VCaP (cell line): ENCODE results near the gene CADM1.
A peak's percentile ranks its signal among the peaks of the same experiment; 100 is the strongest.

Source experiments
- H3K27ac ChIP-seq: fragments of 450-650 bp; 2 replicates; pipeline ENCODE4 v1.5.1; 2017
- CTCF ChIP-seq: fragments of 450-650 bp; conservative IDR thresholded peaks from 2 replicates; pipeline ENCODE4 v1.5.1; 2017; ENCODE audit warnings: mild to moderate bottlenecking, moderate library complexity

Gene CADM1

GRCh38 chr11:115455613-115456012 is 48.6 kb downstream of the CADM1 start:
- TF ChIP-seq CTCF, result no peak
- H3K27ac ChIP-seq, result no peak overlapping the region

GRCh38 chr11:115454525-115454924 is 49.7 kb downstream of the CADM1 start:
- no peak overlapping the region for H3K27ac ChIP-seq

DNA sequence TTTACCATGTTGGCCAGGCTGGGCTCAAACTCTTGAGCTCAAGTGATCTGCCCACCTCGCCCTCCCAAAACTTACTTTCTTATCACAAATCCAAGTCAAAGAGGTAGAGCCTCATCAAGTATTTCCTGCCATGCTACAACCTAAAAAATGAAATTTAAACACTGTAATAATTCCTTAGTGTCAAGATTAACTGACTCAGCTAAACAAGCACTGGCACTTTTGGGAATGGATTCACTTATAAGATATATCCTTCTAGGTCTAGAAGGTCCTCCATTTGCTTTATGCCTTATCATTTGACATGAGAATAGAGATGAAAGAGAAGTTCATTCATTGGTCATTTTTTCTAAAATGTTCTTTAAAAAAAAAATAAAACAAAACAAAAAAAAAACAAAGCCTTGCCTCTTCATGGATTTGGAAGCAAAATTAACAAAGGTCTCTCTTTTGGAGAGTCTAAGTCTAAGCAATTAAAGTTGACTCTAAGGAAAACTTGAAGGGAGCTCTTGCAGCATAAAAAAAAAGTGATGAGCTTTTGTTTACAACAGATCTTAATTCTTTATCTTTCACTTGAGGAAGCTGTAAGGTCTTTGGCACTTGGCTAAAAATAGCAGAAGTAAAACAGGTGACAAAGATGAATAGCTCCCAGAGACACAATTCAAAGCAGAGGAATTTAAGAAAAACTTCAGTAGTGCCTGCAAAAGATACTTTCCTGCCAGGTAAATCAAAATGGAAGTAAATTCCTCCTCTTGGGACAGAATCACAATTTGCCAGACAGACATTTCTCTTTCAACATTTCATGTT is 50.3 kb downstream of the CADM1 start:
- no peak for TF ChIP-seq CTCF
- H3K27ac ChIP-seq, result no peak overlapping the region

More at GRCh38 chr11:115454525-115454924, 49.7 kb downstream of the CADM1 start:
- no peak for TF ChIP-seq CTCF

DNA sequence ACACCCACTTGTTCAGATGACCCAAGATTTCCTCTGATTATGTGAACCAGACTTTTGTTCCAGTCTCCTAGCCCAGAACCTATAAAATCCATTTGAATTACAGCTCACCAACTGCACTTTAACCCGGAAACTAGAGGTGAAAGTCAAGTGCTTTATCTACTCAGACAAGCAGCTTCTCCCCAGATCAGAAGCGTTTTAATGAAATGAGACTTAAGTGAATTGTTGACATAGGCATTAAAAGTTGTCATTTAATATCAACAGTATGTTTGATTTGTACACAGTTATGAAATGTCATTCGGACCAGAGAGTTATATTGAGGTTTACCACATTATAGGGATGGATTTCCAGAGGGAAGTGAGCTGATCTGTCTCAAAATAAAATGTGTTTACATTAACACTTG is 52.0 kb downstream of the CADM1 start:
- no peak for TF ChIP-seq CTCF
- no peak overlapping the region for H3K27ac ChIP-seq

DNA sequence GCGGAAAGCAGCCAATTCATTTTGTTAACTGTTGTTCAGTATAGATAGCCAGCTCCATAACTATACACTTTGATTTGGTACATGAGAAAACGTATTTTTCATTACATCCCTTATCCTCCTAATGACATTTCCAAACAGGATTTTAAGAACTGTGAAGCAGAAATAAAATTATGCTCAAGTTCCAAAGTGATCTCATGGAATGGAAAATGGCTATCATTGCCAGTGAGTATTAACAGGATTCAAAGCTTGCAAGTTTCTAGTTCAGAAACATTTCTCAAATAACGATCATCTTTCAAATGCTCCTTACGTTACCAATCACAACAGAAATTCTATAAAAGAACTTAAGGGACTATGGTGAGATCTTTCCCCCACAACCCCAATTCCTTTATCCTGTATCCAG is 53.7 kb downstream of the CADM1 start:
- TF ChIP-seq CTCF, result no peak
- H3K27ac ChIP-seq, result no peak overlapping the region

DNA sequence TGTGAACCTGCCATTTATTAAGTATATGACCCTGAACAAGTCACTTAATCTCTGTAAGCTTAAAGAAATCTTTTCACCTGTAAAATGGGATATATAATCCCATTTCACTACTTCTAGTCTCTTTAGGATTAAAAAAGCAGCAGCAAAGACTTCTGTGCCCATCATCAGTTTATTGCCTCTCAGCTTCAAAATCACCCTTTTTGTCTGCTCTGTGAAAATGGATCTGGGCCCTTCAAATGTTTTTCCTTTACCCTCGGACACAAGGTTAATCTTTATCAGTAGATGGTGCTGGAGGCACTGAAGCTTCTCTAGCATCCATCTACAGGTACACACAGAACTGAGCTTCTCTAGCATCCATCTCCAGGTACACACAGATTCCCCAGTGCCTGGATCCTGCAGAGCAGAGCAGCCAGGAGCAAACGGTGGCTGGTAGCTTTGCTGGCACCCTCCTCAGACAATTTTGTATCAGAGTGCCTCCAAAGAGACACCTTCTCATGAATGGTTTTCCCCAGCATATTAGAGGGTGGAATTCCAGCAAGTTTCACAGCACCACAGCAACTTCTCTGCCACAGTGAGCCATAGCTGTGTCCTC is 56.8 kb downstream of the CADM1 start:
- no peak for TF ChIP-seq CTCF
- no peak overlapping the region for H3K27ac ChIP-seq

DNA sequence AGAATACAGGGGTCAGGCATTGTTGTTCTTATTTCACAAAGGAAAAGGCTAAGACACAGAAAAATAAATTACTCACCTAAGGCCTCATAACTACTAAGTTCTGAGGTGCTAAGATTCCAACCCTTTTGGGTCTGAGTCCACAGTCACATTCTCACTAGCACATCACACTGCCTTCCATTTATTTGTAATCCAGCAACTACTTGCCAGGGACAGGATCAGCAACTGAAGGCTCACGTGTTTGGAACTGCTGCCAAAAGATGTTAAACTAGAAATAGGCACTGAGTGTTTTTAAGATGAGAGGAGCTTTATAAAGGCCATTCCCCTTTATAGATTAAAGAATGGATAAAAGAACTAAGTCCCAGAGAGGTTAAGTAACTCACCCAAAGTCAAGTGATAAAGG is 58.0 kb downstream of the CADM1 start:
- no peak for TF ChIP-seq CTCF
- peak overlapping the region; percentile 3; the same call in 1 of the 2 replicates for H3K27ac ChIP-seq
